Measurements from ENCODE around the gene NACA2. TPM values are rescaled to one million over a fixed set of nuclear protein-coding genes. Genes with fewer than 3 reads are reported as not detected.

Gene NACA2
- total RNA-seq, 6 experiments from 2014 or later: not detected

- no peaks in the 10 kb centered on the region for H3K9me3 ChIP-seq
- no peak for TF ChIP-seq POLR2A (IDR thresholded peaks at IDR 0.05)
- TF ChIP-seq CTCF (IDR thresholded peaks at IDR 0.05): no peak
- intact Hi-C loops (cut with DNase I): no loop called here
- no peaks in the 10 kb centered on the region for H3K27me3 ChIP-seq
- H3K27ac ChIP-seq: no peak overlapping the region
- ATAC-seq (no peak), DNase-seq (no peak)
- no peaks in the 10 kb centered on the region for H3K36me3 ChIP-seq
- WGBS (ENCODE audit: insufficient coverage, low coverage, low lambda C conversion rate, missing lambda C conversion rate): 93% methylated on average over 1 of the region's 1 CpG
- H3K4me3 ChIP-seq: no peak overlapping the region
- no peaks in the 10 kb centered on the region for H3K4me1 ChIP-seq
Observed at GRCh38 chr17:61619953-61620352, 28.9 kb upstream of the NACA2 start.

GRCh38 chr17:61619493-61619892, 28.5 kb upstream of the NACA2 start:
- intact Hi-C loops (cut with DNase I): no loop called here
- ATAC-seq: no peak
- Histone ChIP-seq H3K36me3 (no peaks in the 10 kb centered on the region), H3K4me1 (no peaks in the 10 kb centered on the region), H3K27me3 (no peaks in the 10 kb centered on the region), H3K27ac (no peak overlapping the region), H3K9me3 (no peaks in the 10 kb centered on the region), H3K4me3 (no peak overlapping the region)
- WGBS (ENCODE audit: insufficient coverage, low coverage, low lambda C conversion rate, missing lambda C conversion rate): 69% methylated on average over 1 of the region's 1 CpG
- no peak for DNase-seq
- TF ChIP-seq CTCF (IDR thresholded peaks at IDR 0.05): no peak
- TF ChIP-seq POLR2A (IDR thresholded peaks at IDR 0.05): no peak

GRCh38 chr17:61618950-61619349, 27.9 kb upstream of the NACA2 start:
- Histone ChIP-seq H3K27me3 (no peaks in the 10 kb centered on the region), H3K27ac (no peak overlapping the region), H3K4me1 (no peaks in the 10 kb centered on the region), H3K36me3 (no peaks in the 10 kb centered on the region), H3K9me3 (no peaks in the 10 kb centered on the region), H3K4me3 (no peak overlapping the region)
- intact Hi-C loops (cut with DNase I): no loop called here
- 62% methylated on average over 1 of the region's 1 CpG for WGBS (ENCODE audit: insufficient coverage, low coverage, low lambda C conversion rate, missing lambda C conversion rate)
- no peak for ATAC-seq
- TF ChIP-seq POLR2A (IDR thresholded peaks at IDR 0.05) (no peak), CTCF (IDR thresholded peaks at IDR 0.05) (no peak)
- no peak for DNase-seq

GRCh38 chr17:61617330-61617729, 26.3 kb upstream of the NACA2 start:
- H3K4me1 ChIP-seq: no peaks in the 10 kb centered on the region
- WGBS (ENCODE audit: insufficient coverage, low coverage, low lambda C conversion rate, missing lambda C conversion rate): 80% methylated on average over 4 of the region's 4 CpGs
- ATAC-seq (no peak), DNase-seq (no peak)
- intact Hi-C loops (cut with DNase I): no loop called here
- no peak overlapping the region for H3K27ac ChIP-seq
- no peak overlapping the region for H3K4me3 ChIP-seq
- TF ChIP-seq CTCF (IDR thresholded peaks at IDR 0.05) (no peak), POLR2A (IDR thresholded peaks at IDR 0.05) (no peak)
- H3K27me3 ChIP-seq: no peaks in the 10 kb centered on the region
- H3K9me3 ChIP-seq: no peaks in the 10 kb centered on the region
- H3K36me3 ChIP-seq: no peaks in the 10 kb centered on the region

GRCh38 chr17:61616783-61617182, 25.8 kb upstream of the NACA2 start:
- TF ChIP-seq CTCF (IDR thresholded peaks at IDR 0.05): no peak
- TF ChIP-seq POLR2A (IDR thresholded peaks at IDR 0.05): no peak
- no peaks in the 10 kb centered on the region for H3K36me3 ChIP-seq
- ATAC-seq: no peak
- H3K27ac ChIP-seq: no peak overlapping the region
- H3K4me3 ChIP-seq: no peak overlapping the region
- intact Hi-C loops (cut with DNase I): no loop called here
- H3K27me3 ChIP-seq: no peaks in the 10 kb centered on the region
- 62% methylated on average over 1 of the region's 1 CpG for WGBS (ENCODE audit: insufficient coverage, low coverage, low lambda C conversion rate, missing lambda C conversion rate)
- no peak for DNase-seq
- H3K9me3 ChIP-seq: no peaks in the 10 kb centered on the region
- H3K4me1 ChIP-seq: no peaks in the 10 kb centered on the region
